Measurements from ENCODE around the gene ELAPOR2.

GRCh38 chr7:87058744-87059524, 520 bp downstream of the ELAPOR2 start:
- no peak for TF ChIP-seq NR2F2 (IDR thresholded peaks at IDR 0.05)
- TF ChIP-seq REST (IDR thresholded peaks at IDR 0.05): no peak
- TF ChIP-seq CTCF (IDR thresholded peaks at IDR 0.05; ENCODE audit: low read depth, low read length, missing input control): no peak
- TF ChIP-seq TAF1 (conservative IDR thresholded peaks at IDR 0.05): no peak
- no peak for TF ChIP-seq MAX (IDR thresholded peaks at IDR 0.05)
- no peak for TF ChIP-seq ZBTB33 (IDR thresholded peaks at IDR 0.05)
- TF ChIP-seq RAD21 (IDR thresholded peaks at IDR 0.05): no peak
- no peak for TF ChIP-seq SP1 (IDR thresholded peaks at IDR 0.05)
- TF ChIP-seq RXRA (IDR thresholded peaks at IDR 0.05): no peak
- no peak for TF ChIP-seq FOXA1 (IDR thresholded peaks at IDR 0.05)
- TF ChIP-seq HNF4G (IDR thresholded peaks at IDR 0.05): no peak
